SKM-1 (cell line): ENCODE measurements around the gene IGFALS.

ENCODE experiments used
- DNase-seq: peaks from one replicate; lab custom pipeline; 2025; ENCODE audit not compliant: unreplicated experiment; lab: John Stamatoyannopoulos, UW

The IGFALS gene

GRCh38 chr16:1767116-1767994 lies 26.1 kb downstream of the IGFALS start:
- DNase-seq: no peak

DNA sequence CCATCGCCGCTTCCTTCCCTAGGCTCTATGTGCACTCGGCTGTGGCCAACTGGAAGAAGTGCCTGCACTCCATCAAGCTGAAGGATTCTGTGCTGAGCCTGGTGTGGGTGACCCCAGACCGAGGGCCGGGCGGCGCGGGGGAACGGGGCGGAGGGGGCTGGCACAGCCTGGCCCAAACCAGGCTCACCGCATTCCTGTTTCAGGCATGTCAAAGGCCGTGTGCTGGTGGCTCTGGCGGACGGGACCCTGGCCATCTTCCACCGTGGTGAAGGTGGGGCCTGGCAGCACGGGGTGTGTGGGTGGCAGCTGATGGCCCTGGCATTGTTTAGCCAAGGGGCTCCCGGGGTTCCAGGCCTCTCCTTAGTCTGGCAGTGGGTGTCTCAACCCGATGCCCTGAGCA lies 26.8 kb downstream of the IGFALS start:
- DNase-seq: no peak

DNA sequence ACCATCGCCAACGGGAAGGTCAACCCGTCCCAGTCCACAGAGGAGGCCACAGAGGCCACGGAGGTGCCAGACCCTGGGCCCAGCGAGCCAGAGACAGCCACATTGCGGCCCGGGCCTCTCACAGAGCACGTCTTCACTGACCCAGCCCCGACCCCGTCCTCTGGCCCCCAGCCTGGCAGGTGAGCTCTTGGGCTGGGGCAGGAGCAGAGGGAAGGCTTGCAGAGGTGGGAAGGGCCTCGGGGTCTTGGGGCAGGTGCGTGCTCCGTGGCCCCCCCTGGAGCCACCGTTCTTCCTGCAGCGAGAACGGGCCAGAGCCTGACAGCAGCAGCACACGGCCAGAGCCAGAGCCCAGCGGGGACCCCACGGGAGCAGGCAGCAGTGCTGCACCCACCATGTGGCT lies 27.3 kb downstream of the IGFALS start:
- DNase-seq: no peak

- no peak for DNase-seq
Measured at GRCh38 chr16:1765826-1766225, 27.7 kb downstream of the IGFALS start.

- no peak for DNase-seq
Measured at GRCh38 chr16:1764971-1765370, 28.5 kb downstream of the IGFALS start.

DNA sequence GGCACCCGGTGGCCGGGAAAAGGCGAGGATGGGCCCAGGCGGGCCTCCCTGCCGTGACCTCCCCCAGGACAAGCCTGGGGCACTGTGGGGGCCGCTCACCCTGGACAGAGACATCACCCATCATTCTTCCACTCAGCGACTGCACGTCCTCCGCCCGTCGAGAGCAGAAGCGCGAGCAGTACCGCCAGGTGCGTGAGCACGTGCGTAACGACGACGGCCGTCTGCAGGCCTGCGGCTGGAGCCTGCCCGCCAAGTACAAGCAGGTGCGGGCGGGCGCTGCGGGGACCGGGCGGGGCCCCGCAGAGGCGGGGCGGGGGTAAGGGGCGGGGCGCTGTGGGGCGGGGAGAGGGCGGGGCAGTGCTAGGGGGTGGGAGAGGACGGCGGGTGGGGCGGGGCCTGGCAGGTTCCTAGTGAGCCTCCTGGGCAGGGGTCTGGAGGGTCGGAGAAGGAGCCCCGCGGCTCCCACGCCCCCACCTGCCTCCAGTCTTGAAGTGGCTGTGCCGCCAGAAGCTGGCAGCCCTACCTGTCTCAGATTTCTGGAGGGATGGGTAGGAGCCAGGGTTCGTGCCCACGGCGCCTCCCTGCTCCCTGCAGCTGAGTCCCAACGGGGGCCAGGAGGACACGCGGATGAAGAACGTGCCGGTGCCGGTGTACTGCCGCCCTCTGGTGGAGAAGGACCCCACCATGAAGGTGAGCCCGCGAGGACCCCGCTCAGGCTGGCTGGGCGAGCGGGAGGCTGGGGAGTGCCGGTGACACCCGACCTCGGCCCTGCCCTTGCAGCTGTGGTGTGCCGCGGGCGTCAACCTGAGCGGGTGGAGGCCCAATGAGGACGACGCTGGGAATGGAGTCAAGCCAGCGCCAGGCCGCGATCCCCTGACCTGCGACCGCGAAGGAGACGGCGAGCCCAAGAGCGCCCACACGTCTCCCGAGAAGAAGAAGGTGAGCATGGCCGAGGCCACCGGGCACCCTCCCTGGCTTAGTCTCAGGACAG lies 29.7 kb downstream of the IGFALS start:
- no peak for DNase-seq

- DNase-seq: no peak
Measured at GRCh38 chr16:1762879-1763520, 30.5 kb downstream of the IGFALS start.

- no peak for DNase-seq
Measured at GRCh38 chr16:1762196-1762878, 31.2 kb downstream of the IGFALS start.

DNA sequence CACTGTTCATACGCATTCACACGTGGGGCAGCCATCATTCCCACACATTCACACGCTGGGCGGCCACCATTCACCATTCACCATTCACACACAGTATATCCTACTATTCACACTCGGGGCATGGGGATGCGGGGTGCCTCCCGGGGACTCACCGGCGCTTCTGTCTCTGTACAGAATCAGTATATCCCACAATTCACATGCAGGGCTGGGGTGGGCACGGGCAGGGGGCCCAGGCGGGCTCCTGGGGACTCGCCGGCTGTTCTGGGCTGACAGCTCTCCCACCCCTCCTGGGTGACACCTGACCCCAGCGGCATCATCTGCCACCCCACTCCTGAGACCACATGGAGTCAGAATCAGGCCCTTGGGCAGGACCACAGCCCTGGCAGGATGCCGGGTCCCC lies 31.8 kb downstream of the IGFALS start:
- DNase-seq: no peak

GRCh38 chr16:1760911-1761310 lies 32.6 kb downstream of the IGFALS start:
- no peak for DNase-seq

DNA sequence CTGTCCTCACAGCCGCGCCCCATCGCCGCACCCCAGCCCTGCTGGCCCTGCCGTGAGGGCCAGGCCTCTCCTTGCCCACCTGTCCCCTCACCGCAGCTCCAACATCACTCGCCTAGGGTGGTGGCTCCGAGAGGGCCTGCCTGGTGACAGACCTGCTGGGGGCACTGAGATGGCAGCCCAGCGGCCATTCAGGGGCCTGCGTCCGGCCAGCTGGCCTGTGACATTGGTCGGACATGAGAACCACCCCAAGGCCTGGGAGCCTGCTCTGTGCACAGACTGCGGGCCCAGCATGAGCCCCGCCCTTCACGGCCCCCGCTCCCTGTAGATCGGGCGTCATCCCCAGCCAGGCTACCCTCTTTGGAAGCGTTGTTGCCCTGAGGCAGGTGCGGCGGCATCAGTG lies 34.0 kb downstream of the IGFALS start:
- no peak for DNase-seq

- no peak for DNase-seq
Measured at GRCh38 chr16:1758923-1759322, 34.6 kb downstream of the IGFALS start.

GRCh38 chr16:1757714-1758461 lies 35.6 kb downstream of the IGFALS start:
- DNase-seq: no peak

DNA sequence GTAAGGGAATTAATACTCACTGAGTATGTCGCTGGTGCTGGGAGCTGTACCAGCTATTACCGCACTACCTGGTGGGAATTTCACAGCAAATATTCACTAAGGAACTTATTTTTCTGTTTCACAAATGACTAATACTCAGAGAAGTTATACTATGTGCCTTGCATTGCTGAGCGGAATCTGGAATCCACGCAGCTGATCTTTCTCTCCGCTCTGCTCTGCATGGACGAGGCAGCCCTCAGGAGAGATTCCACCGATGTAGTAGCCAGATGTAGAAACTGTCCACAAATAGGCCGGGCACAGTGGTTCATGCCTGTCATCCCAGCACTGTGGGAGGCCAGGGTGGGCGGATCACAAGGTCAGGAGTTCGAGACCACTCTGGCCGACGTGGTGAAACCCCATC lies 39.3 kb downstream of the IGFALS start:
- DNase-seq: no peak

DNA sequence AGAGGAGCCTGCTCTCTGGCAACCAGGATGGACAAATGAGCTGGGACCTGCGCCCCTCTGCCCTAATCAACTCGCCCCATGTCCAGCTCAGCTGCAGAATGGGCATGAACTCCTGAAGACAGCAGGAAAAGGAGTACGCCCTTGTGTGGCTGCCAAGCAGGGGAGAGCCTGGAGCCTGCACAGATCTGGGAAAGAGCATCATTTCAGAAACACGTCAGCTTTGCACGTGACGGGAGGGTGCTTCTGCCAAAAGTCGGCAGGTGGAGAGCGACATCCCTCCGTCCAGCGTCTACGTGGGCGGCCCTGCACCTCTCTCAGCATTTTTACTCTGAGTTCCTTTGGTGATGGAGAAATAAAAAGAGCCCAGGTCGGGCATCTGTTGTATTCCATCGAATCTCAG lies 40.7 kb downstream of the IGFALS start:
- no peak for DNase-seq

DNA sequence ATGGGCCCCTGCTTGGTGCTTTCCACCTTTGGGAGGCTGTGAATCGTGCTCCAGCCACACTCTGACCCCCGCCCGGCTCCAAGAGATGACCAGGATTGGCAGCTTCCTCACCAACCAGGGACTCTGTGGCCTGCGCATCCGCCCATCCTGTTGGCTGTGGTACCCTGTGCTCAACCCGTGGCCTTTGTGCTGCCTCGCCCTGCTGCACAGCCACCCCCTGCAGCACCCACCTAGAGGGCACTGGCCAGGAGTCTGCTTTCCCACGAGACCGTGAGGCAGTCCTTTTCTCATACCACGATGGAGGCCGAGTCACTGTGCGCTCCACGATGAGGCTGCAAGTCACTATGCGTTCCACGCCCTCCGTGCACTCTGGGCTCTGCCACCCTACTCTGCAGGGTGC lies 41.6 kb downstream of the IGFALS start:
- no peak for DNase-seq

DNA sequence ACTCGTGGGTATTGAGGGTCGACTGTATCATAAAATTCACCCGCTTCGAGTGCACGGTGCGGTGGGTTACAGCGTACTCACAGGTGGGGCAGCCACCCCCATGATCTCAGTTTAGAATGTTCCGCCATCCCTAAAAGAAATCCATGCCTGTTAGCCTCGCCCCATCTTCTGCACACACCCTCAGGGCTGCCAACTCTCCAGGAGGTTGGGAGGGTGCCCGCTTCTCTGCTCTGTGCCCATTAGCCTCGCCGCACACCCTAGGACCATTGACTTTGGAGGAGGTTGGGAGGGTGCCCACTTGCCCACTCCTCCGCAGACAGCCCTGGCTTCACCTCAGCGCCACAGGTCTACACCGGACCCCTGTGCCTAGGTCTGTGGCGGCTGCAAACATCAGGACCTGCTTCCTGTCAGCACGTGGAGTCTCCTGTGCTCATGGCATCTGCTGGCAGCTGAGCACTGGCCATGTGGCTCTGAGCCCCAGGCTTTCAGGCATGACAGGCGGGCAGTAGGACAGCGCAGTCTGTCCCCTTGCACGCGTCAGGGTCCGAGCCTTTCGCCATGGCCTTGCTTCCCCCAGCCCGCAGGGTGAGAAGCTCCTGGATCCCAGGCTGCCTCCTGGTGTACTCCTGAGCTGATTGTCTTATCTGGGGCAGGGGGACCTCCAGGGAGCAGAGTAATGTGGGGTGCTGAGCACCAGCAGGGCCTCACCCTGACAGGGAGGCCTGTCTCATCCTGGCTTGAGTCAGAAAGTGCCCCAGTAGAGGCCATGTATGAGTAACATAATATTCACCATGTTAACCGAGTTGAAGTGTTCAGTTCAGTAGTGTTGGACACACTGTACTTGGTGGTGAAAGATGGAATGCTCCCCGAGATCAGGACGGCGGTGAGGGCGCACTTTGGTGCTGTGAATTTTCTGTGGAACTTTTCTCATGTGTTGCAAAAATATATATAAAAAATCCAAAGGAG lies 44.1 kb downstream of the IGFALS start:
- no peak for DNase-seq

GRCh38 chr16:1747934-1748333 lies 45.6 kb downstream of the IGFALS start:
- DNase-seq: no peak

- no peak for DNase-seq
Measured at GRCh38 chr16:1746693-1747195, 46.8 kb downstream of the IGFALS start.
